SK-N-SH treated with all-trans-retinoic acid at 6 μM for 48 hours (cell line): ENCODE measurements around the gene SLC30A2.

Source experiments
- ATAC-seq: fragments of 200-7000 bp; cut with Tn5 transposase; 3 replicates; pipeline ENCODE4 v1.9.1; 2020; ENCODE audit warnings: mild to moderate bottlenecking, moderate library complexity
- ARNTL ChIP-seq: fragments of 450-650 bp; formaldehyde crosslinking; IDR thresholded peaks from 2 replicates; pipeline ENCODE4 v1.5.0; 2020; ENCODE audit warnings: low read depth, mild to moderate bottlenecking, moderate library complexity, borderline replicate concordance
- CREB5 ChIP-seq: fragments of 250-450 bp; sonication (Bioruptor Pico); IDR thresholded peaks from 2 replicates; pipeline ENCODE4 v1.5.1; 2020; ENCODE audit warnings: low read depth, mild to moderate bottlenecking, moderate library complexity
- CSDC2 ChIP-seq: fragments of 250-450 bp; sonication (Bioruptor Pico); IDR thresholded peaks from 2 replicates; pipeline ENCODE4 v1.5.0; 2020; ENCODE audit warnings: mild to moderate bottlenecking, moderate library complexity
- CSRNP3 ChIP-seq: fragments of 250-450 bp; sonication (Bioruptor Pico); IDR thresholded peaks from 2 replicates; pipeline ENCODE4 v1.5.1; 2021; ENCODE audit warnings: mild to moderate bottlenecking, moderate library complexity
- ESRRG ChIP-seq: fragments of 250-450 bp; sonication (Bioruptor Pico); IDR thresholded peaks from 2 replicates; pipeline ENCODE4 v1.6.1; 2021; ENCODE audit warnings: mild to moderate bottlenecking
- GLIS3 ChIP-seq: fragments of 250-450 bp; sonication (Bioruptor Pico); IDR thresholded peaks from 2 replicates; pipeline ENCODE4 v1.5.0; 2020; ENCODE audit warnings: mild to moderate bottlenecking, moderate library complexity
- ISL1 ChIP-seq: fragments of 250-450 bp; sonication (Bioruptor Pico); IDR thresholded peaks from 2 replicates; pipeline ENCODE4 v2.1.2; 2022; ENCODE audit warnings: mild to moderate bottlenecking, moderate library complexity
- PPARA ChIP-seq: fragments of 250-450 bp; sonication (Bioruptor Pico); IDR thresholded peaks from 2 replicates; pipeline ENCODE4 v1.5.0; 2020; ENCODE audit warnings: mild to moderate bottlenecking, borderline replicate concordance
- RARB ChIP-seq: fragments of 250-450 bp; sonication (Bioruptor Pico); IDR thresholded peaks from 2 replicates; pipeline ENCODE4 v1.8.0; 2021; ENCODE audit warnings: mild to moderate bottlenecking, moderate library complexity
- TOX ChIP-seq: fragments of 250-450 bp; sonication (Bioruptor Pico); IDR thresholded peaks from 2 replicates; pipeline ENCODE4 v1.8.0; 2021; ENCODE audit warnings: mild to moderate bottlenecking, moderate library complexity, borderline replicate concordance
- TSHZ2 ChIP-seq: fragments of 250-450 bp; sonication (Bioruptor Pico); IDR thresholded peaks from 2 replicates; pipeline ENCODE4 v1.5.0; 2020; ENCODE audit warnings: mild to moderate bottlenecking, moderate library complexity
- ZC3H10 ChIP-seq: fragments of 250-450 bp; sonication (Bioruptor Pico); IDR thresholded peaks from 2 replicates; pipeline ENCODE4 v1.5.1; 2021; ENCODE audit warnings: mild to moderate bottlenecking, moderate library complexity
- ZFP3 ChIP-seq: fragments of 250-450 bp; sonication (Bioruptor Pico); IDR thresholded peaks from 2 replicates; pipeline ENCODE4 v1.5.0; 2020; ENCODE audit warnings: mild to moderate bottlenecking, moderate library complexity
- ZFP30 ChIP-seq: fragments of 450-650 bp; formaldehyde crosslinking; IDR thresholded peaks from 2 replicates; pipeline ENCODE4 v1.5.0; 2022; ENCODE audit warnings: mild to moderate bottlenecking, moderate library complexity
- ZNF565 ChIP-seq: fragments of 450-650 bp; formaldehyde crosslinking; conservative IDR thresholded peaks from 2 replicates; pipeline ENCODE4 v1.5.0; 2020; ENCODE audit warnings: low read depth, mild to moderate bottlenecking, moderate library complexity
- ZNF8 ChIP-seq: fragments of 450-650 bp; formaldehyde crosslinking; IDR thresholded peaks from 2 replicates; pipeline ENCODE4 v1.5.0; 2020; ENCODE audit warnings: mild to moderate bottlenecking, moderate library complexity
- TF ChIP-seq, protein P1 (sequence below): fragments of 250-450 bp; sonication (Bioruptor Pico); IDR thresholded peaks from 2 replicates; pipeline ENCODE4 v1.8.0; 2020; ENCODE audit warnings: mild to moderate bottlenecking, moderate library complexity, borderline replicate concordance
- TF ChIP-seq, protein P2 (sequence below): fragments of 250-450 bp; sonication (Bioruptor Pico); IDR thresholded peaks from 2 replicates; pipeline ENCODE4 v1.8.0; 2021; ENCODE audit warnings: low read depth, mild to moderate bottlenecking, moderate library complexity, borderline replicate concordance

SLC30A2 gene

DNA sequence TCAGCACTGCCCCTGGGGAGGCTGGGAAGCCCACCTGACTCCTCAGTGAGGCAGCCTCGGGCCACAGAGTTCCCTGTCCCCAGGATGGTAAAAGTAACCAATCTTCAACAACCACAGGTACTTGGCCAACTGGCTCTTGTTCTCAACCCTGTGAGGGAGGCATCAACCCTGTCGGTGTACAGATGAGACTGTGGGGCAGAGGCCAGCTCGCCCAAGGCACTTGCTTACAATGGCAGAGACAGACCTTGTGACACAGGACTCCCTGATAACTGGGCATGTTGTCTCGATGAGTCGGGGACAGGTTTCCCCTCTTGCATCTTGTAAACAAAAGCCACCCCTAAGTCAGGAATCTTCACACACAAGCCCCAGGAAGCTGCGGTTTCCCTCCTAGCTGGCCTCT, 8.0 kb downstream of the SLC30A2 start:
- no peak for ATAC-seq
- TF ChIP-seq CREB5 (CRISPR knock-in tag) (no peak), TOX (CRISPR knock-in tag) (no peak), ARNTL (CRISPR knock-in tag) (no peak), TSHZ2 (CRISPR knock-in tag) (no peak), ZNF8 (CRISPR knock-in tag) (no peak), ZNF565 (CRISPR knock-in tag) (no peak), ESRRG (no peak), RARB (CRISPR knock-in tag) (no peak), ZFP3 (CRISPR knock-in tag) (no peak), ZFP30 (CRISPR knock-in tag) (no peak), CSDC2 (CRISPR knock-in tag) (no peak), PPARA (CRISPR knock-in tag) (no peak), ZC3H10 (CRISPR knock-in tag) (no peak), ISL1 (no peak)
- TF ChIP-seq, protein P1, sequence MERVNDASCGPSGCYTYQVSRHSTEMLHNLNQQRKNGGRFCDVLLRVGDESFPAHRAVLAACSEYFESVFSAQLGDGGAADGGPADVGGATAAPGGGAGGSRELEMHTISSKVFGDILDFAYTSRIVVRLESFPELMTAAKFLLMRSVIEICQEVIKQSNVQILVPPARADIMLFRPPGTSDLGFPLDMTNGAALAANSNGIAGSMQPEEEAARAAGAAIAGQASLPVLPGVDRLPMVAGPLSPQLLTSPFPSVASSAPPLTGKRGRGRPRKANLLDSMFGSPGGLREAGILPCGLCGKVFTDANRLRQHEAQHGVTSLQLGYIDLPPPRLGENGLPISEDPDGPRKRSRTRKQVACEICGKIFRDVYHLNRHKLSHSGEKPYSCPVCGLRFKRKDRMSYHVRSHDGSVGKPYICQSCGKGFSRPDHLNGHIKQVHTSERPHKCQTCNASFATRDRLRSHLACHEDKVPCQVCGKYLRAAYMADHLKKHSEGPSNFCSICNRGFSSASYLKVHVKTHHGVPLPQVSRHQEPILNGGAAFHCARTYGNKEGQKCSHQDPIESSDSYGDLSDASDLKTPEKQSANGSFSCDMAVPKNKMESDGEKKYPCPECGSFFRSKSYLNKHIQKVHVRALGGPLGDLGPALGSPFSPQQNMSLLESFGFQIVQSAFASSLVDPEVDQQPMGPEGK (CRISPR knock-in tag) = no peak

- no peak for ATAC-seq
- TF ChIP-seq CSRNP3 = no peak
- no peak for TF ChIP-seq ARNTL (CRISPR knock-in tag)
Observed at GRCh38 chr1:26036756-26037281, 9.1 kb downstream of the SLC30A2 start.

GRCh38 chr1:26035959-26036755, 9.8 kb downstream of the SLC30A2 start:
- peak; percentile 92 for ATAC-seq
- TF ChIP-seq, protein P2, sequence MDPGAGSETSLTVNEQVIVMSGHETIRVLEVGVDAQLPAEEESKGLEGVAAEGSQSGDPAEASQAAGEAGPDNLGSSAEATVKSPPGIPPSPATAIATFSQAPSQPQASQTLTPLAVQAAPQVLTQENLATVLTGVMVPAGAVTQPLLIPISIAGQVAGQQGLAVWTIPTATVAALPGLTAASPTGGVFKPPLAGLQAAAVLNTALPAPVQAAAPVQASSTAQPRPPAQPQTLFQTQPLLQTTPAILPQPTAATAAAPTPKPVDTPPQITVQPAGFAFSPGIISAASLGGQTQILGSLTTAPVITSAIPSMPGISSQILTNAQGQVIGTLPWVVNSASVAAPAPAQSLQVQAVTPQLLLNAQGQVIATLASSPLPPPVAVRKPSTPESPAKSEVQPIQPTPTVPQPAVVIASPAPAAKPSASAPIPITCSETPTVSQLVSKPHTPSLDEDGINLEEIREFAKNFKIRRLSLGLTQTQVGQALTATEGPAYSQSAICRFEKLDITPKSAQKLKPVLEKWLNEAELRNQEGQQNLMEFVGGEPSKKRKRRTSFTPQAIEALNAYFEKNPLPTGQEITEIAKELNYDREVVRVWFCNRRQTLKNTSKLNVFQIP (CRISPR knock-in tag) = no peak
- TF ChIP-seq GLIS3 (no peak), ESRRG (no peak)
